Measurements from ENCODE around the gene ATP9B.

The ATP9B gene

DNA sequence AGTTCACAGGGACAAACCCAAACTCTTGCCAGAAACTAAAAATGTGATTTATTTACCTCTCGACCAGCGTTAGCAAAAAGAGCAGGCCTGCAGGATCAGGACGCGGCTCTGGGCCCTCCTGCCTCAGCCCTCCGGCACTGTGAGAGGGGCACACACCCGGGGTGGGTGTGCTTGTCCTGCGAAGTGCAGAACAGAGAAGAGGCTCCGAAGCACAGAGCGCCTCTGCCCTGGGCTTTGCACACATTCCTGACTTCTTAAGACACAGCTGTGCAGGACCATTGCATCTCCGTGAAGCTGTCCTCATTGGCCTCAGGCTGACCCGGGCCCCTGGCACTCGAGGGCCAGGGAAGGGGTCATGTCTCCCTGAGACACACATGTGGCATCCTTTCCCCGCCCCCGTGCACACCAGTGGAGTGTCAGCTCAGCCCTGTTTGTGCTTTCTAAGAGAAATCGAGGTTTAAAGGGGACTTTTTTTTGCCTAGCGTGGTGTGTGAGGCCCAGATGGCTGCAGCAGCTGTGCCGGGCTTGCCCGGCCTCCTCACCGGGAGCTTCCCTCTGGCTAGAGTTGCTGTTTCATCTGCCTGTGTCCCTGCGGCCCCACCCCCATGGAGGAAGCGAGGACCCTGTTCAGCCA lies 316.6 kb downstream of the ATP9B start:
- DNase-seq: no peak

DNA sequence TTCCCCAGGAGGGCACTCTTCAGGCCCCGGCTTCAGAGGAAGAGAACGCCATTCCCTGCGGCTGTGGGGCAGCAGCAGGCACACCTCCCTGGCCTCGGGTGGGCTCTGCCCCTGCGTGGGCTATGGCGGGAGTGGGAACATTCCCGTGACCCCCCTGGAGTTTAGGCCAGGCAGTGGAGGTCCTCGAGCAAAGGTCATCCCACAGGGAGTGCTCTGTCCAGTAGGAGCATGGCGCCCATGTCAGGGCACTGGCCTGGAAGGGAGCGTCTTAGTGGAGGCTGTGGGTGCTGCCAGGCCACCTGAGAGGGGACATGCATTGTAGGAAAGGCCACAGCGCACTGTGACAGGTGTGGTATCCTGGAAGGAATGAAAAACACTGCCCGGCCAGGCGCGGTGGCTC lies 317.4 kb downstream of the ATP9B start:
- DNase-seq: no peak

DNA sequence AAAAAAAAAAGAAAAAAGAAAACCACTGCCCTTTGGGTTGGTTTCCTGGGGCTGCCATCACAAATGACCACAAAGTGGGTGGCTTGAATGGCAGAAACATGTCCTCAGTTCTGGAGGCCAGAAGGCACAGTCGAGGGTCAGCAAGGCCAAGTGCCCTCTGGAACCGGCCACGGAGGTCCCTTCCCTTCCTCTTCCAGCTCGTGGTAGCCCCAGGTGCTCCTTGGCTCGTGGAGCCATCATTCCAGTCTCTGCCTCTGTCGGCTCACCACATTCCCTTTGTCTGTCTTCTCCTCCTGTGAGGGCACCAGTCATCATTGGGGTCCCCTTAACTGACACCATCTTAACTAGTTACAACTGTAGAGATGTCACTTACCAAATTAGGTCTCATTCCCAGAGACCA lies 318.0 kb downstream of the ATP9B start:
- no peak for DNase-seq

DNA sequence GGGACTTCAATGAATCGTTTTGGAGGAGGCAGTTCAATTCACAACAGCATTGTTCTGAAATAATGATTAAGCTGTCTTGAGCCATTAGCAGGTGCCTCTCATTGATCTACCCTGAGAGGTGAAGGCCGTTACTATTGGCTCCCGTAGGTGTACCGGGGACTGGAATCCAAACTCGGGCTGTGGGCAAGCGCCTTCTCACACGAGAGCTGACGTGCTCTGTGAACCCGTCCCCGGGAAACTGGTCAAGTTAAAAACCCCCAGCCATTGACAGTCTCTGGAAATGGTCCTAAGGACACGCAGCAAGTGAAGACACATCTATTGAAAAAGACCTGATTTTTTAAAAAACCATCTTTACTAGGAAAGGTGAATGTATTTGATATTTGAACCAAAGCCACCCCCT lies 318.4 kb downstream of the ATP9B start:
- DNase-seq: no peak

DNA sequence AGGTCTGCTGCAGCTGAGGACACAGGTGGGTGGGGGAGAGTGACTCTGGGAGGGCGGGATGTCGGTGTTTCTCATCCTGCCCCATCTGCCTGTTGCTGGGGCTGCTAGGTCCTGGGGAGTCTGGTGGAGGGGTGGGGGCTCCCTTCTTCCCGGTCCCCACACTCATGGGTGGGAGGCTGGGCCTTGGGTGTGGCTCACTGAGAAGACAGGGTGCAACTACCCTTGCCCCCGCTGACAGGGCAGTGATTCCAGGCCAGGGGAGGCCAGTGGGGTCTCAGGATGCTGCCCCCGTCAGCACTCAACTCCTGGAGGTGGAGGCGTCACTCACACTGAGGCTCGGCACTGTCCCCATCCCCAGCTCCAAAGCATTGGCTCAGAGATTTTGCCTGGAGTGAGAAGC lies 318.8 kb downstream of the ATP9B start:
- no peak for DNase-seq

DNA sequence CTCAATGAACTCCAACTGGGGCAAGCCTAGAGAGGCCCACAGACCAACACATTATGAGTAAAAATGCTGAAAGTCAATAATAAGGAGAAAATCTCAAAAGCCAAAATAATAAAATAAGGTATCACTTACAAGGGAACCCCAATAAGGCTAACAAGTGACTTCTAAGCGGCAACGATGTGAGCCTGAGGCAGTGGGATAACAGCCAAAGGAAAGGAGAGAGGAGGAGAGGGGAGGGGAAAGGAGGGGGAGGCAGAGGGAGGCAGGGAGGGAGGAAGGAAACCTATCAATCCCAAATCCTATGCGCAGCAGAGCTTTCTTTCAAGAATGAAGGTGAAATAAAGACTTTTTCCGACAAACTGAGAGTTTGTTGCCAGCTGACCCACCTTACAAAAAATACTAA lies 320.5 kb downstream of the ATP9B start:
- no peak for DNase-seq

DNA sequence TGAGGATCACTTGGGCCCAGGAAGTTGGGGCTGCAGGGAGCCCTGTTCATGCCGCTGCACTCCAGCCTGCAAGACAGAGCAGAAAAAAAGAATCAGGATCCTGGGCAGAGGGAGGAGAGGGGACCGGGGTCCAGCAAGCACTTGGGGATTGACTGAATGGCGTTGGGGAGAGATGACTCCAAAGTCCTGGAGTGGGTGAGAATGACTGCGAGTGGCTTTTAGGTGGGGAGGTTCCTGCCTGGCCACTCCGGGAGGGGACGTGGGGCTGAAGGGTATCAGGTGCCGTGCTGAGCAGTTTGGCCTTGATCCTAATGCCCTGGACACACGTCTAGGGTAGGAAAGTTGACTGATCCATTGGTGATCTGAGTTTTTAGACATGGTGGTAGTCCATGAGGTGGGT lies 323.0 kb downstream of the ATP9B start:
- DNase-seq: no peak

DNA sequence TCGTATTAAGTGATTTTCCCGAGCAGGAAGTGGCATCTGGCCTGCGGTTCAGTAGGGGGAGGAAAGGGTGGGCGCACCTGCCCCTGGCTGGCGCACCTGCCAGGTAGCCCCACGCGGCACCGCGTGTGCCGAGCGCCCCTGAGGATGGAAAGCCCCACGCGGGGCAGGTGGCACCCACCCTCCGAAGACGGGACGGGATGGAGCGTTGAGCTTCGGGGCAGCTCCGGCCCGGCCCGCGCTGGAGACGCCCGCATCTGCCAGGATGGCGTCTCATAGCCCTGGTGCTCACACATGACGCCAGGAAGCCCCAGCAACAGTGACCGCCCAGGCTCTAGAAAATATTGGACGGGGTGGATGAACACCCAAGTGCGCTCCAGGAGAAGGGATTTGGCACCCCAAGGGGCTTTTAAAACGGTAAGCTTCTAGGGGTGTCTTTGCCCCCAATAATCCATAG lies 324.0 kb downstream of the ATP9B start:
- DNase-seq: peak; percentile 49

DNA sequence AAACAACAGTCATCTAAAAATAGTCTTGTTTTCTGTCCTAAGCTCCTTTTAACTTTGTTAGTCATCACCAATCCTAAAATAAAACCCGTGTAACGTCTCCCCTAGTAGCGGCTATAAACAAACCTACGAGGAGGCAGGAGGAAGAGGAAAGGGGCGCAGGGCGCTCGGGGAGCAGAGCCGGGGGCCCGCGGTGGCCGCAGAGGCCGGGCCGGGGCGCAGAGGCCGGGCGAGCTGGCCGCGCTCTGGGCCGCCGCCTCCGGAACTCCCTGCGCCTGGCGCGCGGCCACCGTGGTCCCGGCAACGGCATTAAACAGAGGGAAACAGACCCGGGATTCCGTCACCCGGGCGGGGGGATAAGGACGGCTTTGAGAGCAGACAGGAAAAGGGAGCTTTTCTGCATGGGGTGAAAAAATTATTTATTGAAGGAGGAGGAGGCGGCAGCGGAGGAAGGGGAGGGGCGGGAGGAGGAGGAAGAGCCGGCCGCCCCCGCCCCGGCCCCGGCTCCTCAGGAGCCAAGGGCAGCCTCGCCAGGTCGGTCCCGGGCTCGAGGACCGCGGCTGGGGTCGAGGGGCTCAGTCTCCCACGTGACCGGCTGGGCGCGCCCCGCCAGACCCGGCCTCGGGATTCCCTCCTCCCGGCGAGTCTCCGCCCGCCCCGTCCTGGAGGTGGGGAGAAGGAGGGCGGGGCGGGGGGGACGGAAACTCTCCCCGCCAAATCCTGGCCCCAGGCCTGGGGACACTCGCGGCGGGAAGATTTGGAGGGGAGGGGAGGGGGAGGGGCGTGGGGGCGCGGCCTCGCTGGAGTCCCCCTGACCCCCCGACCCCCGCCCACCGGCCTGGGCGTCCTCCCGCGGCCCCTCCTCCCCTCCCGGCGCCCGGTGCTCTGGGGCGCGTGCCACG lies 324.7 kb downstream of the ATP9B start:
- DNase-seq: peak; percentile 71

DNA sequence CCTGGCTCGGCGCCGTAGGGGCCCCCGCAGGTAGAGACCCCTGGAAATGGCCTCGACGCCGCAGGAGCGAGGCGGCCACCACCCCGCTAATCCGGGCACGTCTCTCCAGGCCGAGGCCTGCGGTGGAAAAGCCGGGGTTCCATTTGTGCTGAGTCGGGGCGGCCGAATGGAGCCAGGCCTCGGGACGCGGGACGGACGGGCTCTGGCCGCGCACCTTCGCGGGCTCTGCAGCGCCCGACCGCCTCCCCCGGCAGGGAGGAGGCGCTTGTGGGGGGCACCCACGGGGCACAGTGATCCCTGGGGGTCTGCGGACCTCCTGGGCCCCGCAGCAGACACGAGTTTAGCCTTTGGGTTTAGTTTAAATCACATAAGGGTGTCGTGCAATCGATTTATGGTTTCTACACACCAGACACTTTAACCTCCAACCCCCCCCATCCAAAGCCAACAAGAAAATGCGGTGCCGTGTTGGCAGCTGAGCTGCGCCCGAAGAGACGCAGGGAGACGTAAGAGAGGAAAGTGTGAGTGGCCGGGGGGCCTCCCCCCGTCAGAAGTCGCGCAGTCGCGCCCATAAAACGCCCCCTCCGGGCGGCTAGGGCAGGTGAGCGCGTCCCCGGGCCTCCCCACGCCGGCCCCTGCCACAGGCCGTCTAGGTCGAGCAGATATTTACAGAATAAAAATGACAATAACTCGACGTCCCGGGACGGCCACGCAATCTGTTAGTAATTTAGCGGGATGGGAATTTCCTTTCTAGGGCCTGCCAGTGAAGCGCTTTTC lies 325.5 kb downstream of the ATP9B start:
- peak; percentile 61 for DNase-seq

DNA sequence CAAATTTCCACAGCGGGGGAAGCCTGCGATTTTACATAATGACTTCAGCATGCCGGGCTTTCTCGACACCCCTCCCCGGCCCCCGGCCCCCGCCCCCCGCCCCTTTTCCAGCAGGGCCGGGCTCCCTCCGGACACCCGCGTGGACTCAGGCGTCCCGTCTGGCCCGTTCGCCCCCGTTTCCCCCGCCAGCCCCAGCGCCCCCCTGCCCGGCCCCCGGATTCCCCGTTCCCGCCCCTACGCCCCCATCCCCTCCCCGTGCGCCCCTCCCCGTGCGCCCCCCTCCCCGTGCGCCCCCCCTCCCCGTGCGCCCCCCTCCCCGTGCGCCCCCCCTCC lies 326.1 kb downstream of the ATP9B start:
- no peak for DNase-seq

DNA sequence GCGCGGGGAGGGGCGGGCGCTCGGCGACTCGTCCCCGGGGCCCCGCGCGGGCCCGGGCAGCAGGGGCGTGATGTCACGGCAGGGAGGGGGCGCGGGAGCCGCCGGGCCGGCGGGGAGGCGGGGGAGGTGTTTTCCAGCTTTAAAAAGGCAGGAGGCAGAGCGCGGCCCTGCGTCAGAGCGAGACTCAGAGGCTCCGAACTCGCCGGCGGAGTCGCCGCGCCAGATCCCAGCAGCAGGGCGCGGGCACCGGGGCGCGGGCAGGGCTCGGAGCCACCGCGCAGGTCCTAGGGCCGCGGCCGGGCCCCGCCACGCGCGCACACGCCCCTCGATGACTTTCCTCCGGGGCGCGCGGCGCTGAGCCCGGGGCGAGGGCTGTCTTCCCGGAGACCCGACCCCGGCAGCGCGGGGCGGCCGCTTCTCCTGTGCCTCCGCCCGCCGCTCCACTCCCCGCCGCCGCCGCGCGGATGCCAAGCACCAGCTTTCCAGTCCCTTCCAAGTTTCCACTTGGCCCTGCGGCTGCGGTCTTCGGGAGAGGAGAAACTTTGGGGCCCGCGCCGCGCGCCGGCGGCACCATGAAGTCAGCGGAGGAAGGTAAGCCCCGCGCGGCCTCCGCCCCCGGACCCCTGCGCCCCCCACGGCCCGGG lies 326.7 kb downstream of the ATP9B start, which contains the start of gene NFATC1:
NFATC1 (plus strand) TSS at position 170 of the 644 bp plus-strand sequence; CDS start at position 465, 295 bp downstream.
- peak; percentile 64 for DNase-seq

DNA sequence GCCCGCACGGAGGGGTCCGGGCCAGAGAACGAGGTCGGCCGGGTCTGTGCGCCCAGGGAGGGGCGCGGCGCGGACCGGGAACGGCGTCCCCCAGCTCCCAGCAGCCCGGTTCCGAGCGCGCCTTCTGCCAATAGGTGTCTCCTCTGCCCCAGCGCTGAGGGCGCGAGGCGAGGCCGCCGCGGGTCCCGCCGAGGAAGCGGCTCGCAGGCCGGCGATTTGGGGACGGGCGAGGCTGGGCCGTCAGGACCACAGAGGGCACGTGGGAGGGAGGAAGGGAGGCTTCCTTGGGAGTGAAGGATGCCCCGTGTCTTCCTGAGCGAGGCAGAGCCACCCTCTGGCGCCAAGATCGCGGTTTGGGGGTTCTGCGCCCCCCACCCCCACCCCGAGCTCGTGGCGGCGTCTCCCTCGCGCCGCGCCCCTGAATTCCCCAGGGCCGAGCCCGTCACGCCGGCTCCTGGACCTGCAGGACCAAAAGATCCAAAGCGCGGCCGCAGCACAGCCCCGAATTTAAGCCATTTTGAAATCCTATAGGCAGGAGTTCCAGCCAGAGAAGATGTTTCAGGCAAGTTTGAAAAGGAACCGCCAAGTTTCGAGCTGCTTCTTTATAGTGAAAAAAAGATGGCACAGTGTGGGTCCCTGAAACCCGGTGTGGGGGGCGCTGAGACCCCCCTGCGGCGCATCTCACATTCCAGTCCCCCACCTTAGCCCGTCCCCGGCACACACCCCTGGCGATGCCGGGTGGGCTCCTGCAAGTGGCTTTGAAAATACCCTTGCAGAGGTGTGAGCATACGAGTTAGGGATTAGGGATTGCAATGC lies 327.4 kb downstream of the ATP9B start:
- no peak for DNase-seq

DNA sequence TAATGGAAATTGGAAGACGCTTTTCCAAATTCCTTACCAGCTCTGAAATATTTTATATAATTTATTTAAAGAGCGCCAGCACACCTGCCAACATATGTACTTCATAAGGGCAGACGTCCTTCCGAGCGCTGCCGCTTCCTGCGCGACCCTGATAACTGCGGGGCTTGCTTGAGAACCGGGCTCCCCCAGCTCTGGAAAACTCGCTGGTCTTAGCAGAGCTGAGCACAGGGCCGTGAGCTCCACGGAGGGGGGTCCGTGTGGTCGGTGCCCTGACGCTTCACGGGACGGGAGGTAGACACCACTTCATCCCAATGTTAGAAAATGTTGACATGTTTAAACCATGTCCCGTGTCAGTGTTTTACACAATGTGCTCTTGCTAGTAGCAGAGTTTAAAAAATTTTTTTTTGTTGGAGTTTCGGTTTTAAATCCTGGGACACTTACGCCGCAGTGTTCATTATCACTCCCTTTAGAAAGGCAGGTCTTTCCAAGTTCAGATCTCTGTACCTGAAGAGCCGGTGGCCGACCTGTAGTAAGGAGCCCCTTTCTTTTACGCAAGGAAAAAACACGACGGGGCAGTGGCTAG lies 328.1 kb downstream of the ATP9B start:
- no peak for DNase-seq

DNA sequence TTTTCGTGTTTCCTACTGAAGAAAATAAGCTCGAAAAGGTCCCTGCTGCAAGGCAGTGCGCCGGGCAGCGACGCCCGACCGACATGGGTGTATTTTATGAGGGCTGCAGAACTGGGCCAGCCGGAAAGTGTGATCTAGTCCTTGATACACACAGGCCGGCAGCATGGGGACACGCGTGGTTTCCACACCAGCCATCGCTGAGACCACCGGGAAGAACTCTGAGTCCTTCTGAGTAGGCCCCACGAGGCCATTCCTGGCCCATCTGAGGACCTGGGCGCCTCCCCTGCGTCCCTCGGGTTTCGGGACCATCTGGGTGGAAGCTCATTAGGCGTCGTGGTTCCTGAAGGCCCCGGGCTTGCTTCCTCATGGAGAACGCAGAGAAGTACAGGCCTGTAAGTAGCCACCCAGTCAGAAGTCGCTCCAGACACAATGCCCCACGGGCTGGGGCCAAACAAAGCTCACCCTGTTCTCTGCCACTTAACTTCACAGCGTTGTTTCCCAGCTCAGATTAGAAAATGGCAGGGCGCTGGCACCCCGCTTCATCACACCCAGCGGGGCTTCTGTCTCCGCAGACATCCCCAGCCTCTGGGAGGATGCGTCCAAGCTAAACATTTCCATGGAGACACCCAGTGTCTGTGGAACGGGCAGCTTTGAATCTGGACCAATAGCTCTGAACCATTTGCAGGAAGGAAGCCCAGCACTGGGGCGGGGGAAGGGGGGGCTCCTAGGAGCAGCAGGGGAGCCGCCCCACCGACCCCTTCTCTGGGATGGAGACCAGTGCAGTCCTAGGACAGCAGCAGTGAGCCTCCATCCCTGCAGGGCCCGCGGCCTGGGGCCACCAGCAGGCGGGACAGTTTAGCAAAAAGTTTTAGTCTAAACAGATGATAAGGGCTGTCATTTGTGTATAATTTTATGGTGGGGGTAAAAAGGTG lies 328.9 kb downstream of the ATP9B start:
- DNase-seq: no peak

DNA sequence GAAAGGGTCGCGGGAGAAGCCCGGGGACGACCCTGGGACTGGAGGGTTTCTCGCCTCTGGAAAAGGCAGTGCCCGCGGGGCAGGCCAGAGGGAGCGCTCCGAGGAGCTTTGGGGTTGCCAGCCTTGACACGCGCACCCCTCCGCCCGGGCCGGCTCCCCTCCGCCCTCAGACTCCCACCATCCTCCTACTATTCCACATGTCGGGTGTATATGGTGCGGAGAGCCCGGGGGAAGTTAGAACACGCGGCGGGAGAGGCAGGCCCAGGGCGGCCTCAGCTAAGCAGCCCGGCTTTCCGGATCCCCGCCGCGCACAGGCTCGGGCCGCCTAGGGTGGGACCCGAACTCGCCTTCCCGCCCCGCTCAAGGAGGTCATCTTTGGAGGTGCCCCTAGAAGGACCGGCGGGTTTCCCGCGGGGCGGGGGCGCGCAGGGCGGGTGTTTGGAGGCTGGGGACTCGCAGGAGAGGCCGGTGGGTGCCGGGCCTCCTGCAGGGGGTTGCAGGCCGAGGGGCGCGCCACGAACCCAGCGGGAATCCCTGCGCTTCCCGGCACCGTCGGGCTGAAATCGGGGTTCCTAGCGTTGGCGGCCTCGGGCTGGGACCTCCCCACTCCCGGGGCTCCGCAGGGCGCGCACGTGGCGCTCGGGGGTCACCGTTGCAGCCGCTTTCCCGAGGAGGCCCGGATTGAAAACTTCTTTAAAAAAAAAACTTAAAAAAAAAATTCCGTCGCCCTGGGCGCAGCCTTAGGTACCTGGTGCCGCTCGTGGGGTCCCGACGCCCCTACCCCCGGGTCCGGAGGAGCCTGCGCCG lies 330.3 kb downstream of the ATP9B start:
- DNase-seq: no peak

DNA sequence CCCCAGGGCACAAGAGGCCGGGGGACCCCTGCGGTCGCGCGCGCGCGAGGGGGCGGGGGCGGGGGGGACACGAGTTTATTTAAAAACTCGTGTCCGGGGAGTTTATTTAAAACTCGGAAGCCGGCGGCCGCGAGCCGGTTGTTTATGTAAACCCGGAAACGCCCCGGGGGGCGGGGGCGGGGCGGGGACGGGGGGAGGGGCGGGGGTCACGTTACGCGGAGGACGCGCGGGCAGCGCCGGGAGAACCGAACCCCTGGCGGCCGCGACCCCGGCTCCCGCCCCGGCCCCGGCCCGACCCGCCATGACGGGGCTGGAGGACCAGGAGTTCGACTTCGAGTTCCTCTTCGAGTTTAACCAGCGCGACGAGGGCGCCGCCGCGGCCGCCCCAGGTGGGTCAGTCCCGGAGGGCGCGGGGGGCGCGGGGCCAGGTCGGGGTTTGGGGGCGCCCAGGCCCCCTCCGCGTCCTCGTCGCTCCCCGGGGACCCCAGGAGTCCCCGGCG lies 330.9 kb downstream of the ATP9B start:
- DNase-seq: no peak

DNA sequence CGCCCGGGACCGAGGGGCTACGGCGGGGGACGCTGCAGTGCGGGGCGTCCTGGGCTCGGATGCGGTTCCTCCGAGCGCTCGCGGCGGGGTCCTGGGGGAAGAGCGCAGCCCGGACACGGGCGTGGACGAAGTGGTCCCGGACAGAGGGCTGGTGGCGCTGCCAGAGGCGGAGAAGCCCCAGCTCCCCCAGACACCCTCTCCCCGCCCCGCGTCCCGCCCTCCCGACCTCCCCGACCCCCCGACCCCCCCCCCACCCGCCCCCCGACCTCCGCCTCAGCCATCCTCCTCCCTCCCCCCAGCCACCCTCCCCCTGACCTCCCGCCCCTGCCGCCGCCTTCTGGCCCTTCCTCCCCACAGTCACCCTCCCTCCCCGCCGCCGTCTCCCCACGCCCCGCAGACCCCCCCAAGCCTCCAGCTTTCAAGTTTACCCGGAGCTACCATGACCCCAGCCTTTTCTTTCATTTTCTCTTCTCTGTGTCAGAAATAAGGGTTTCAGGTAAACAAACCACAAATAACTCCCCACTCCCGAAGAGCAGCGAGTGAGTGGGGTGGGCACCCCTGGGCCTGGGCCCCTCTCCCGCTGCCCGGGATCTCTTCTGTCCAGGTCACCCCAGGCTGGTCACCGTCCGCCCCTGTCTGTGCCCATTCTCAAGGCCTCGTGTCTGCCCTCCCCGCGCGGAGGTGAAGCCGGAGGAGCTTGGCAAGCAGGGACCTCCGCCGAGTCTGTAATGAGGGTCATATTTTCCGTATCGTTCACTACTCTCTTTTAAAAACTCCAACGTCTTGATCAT lies 331.6 kb downstream of the ATP9B start:
- DNase-seq: no peak

Measured in NCI-H1105 (cell line).